Omental fat pad (tissue), 4 donors: Measurements from ENCODE around the gene OR2T29. TPM values are rescaled to one million over a fixed set of nuclear protein-coding genes. Genes with fewer than 3 reads are reported as not detected.
"Not testable (repeated sequence)": the region's sequence is repeated elsewhere in the genome, so short reads cannot be mapped to it uniquely, and the experiment has no call there.

Experiments used
- ATAC-seq: fragments of 150-250 bp; one replicate; pipeline ENCODE4 v1.9.1; 2016; ENCODE audit warnings: mild to moderate bottlenecking, moderate library complexity; ENCODE audit not compliant: low FRiP score
- DNase-seq: peaks from one replicate; pipeline ENCODE4 v3.0.0-alpha.2; 2019; ENCODE audit warnings: low spot score
- total RNA-seq, 4 donors: library from RNA; depleted of rRNA; stranded (reverse); fragments of >200 nt; gene quantifications; one replicate each; pipeline ENCODE4 v1.1.0, GENCODE V29; 2016
- TF ChIP-seq, protein P1 (sequence below), 3 donors: fragments of 450-650 bp; IDR thresholded peaks; one replicate each; pipeline ENCODE4 v1.5.1; 2016 to 2017; ENCODE audit warnings: antibody characterized with exemption in 3 of 3, mild to moderate bottlenecking in 3 of 3, moderate library complexity in 2 of 3

OR2T29 gene
- not detected for total RNA-seq

GRCh38 chr1:248562672-248563071 is at the start of gene OR2T29:
TSS of gene OR2T29 (minus strand) at chr1:248562772. CDS start at chr1:248559491, 3,281 bp downstream.
- ATAC-seq, result not testable (repeated sequence)

DNA sequence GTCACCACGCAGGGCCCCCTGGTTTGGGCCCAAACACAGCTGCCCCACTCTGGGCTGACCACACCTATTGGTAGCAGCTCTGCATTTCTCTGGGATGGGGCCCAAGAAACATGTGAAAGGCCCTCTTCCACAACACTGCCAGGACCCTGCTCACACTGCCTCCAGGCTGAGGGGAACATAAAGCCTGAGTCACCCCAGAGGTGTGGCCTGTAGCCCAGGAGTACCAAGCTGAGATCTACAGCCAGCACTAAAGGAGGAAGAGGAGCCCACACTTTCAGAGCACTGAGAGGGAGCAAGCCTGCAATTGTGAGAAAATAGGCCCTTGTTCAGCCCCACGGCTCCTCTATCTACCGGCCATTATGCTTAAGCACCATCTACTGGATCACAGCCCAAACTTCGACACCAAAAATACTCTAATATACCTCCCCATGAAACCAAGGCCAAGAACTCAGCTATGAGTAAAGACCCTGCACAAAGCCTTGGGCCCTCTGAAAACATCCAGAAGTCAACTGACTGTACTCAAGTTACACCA is 49.4 kb upstream of the OR2T29 start:
- TF ChIP-seq, protein P1, sequence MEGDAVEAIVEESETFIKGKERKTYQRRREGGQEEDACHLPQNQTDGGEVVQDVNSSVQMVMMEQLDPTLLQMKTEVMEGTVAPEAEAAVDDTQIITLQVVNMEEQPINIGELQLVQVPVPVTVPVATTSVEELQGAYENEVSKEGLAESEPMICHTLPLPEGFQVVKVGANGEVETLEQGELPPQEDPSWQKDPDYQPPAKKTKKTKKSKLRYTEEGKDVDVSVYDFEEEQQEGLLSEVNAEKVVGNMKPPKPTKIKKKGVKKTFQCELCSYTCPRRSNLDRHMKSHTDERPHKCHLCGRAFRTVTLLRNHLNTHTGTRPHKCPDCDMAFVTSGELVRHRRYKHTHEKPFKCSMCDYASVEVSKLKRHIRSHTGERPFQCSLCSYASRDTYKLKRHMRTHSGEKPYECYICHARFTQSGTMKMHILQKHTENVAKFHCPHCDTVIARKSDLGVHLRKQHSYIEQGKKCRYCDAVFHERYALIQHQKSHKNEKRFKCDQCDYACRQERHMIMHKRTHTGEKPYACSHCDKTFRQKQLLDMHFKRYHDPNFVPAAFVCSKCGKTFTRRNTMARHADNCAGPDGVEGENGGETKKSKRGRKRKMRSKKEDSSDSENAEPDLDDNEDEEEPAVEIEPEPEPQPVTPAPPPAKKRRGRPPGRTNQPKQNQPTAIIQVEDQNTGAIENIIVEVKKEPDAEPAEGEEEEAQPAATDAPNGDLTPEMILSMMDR (IDR thresholded peaks at IDR 0.05), result no peak
- no peak for DNase-seq
- no peak for ATAC-seq

More at GRCh38 chr1:248562672-248563071, at the start of gene OR2T29:
- not testable (repeated sequence) for DNase-seq

- ATAC-seq (no peak), DNase-seq (no peak)
- TF ChIP-seq, protein P1 (IDR thresholded peaks at IDR 0.05), result no peak
These were observed 47.7 kb upstream of the OR2T29 start for GRCh38 chr1:248610301-248610700.

DNA sequence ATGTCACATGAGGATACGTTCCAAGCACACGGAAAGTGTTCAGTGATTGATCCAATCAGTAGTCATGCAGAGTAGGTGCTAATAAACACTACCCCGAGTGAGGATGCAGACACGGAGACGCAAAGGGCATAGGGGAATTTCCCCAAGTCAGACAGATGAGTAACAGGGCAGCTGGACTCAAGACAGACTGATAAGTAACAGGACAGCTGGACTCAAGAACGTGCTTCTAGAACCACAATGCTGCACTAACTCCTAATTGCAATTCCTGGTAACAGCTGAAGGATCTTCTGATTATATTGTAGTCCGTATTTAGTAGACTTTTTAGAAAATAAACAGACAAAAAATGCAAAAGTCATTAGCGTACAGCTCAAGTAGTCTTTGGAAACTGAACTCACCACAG is 36.8 kb upstream of the OR2T29 start:
- DNase-seq (no peak), ATAC-seq (no peak)
- TF ChIP-seq, protein P1 (IDR thresholded peaks at IDR 0.05), result no peak

DNA sequence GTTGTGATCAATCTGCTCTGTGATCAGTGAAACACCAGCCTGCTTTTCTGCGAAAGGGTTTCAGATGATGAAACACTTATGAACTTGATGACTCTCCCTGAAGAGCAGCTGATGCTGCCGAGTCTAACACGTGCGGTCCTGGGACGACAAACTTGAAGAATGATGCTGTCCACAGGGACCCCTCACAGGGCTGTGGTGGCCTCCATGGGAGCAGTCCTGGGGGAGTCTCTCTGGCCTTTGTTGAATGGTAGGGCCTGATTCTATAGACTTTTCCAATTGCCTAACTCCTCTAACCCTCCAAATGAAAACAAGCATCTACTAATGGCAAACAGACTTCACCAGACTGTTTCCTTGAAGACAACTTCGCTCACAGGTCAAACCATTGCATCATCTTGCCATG is 35.0 kb upstream of the OR2T29 start, which contains the start of gene OR2T10:
Gene OR2T10 (minus strand): TSS at position 112 of the 400 bp plus-strand sequence. CDS start 3,932 bp downstream, outside the sequence.
- DNase-seq (no peak), ATAC-seq (no peak)
- TF ChIP-seq, protein P1 (IDR thresholded peaks at IDR 0.05), result no peak

GRCh38 chr1:248596615-248597014 is 34.0 kb upstream of the OR2T29 start:
- TF ChIP-seq, protein P1 (IDR thresholded peaks at IDR 0.05), result no peak
- DNase-seq (no peak), ATAC-seq (no peak)

GRCh38 chr1:248593226-248593625 is 30.7 kb upstream of the OR2T29 start:
- DNase-seq (no peak), ATAC-seq (no peak)
- TF ChIP-seq, protein P1 (IDR thresholded peaks at IDR 0.05), result no peak
